K562 (cell line): ENCODE data around the gene F13A1.

Experiments
- CEBPG ChIP-seq, 3 experiments: fragments of 200-800 bp in 1 of 3; sonication (Bioruptor generic) in 1 of 3; sonication (generic) in 1 of 3; formaldehyde crosslinking in 1 of 3; IDR thresholded peaks in 2 of 3; conservative IDR thresholded peaks in 1 of 3; 2 replicates each; pipeline versions ENCODE4 v1.6.1 to v1.8.0; 2016 to 2022; ENCODE audit warnings: missing compliant biosample characterization in 2 of 3, missing genetic modification characterization in 2 of 3, mild to moderate bottlenecking in 1 of 3, missing genetic modification reagents in 1 of 3
- POLR3G ChIP-seq: IDR thresholded peaks from 2 replicates; pipeline ENCODE4 v1.6.1; 2011; ENCODE audit not compliant: insufficient read length, insufficient replicate concordance; ENCODE audit errors: extremely low read depth

DNA sequence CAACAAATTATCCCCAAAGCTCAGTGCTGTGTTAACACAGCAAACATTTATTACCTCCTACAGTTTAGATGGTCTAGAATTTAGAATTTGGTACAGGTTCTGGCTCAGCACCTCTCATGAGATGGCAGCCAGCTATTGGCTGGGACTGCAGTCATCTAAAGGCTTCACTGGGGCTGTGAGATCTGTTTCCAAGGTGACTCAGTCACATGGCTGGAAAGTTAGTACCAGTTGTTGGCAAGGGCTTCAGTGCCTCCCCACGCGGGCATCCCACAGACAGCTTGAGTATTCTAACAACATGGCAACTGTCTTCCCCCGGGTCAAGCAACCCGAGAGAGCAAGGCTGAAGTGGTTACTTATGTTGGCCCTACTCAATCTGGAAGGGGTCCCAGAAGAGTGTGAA lies 44.8 kb upstream of the F13A1 start:
- TF ChIP-seq POLR3G (no peak), CEBPG (CRISPR knock-in tag; IDR thresholded peaks at IDR 0.05) (no peak), CEBPG (tag; conservative IDR thresholded peaks at IDR 0.05 in 1 of 2, IDR thresholded peaks at IDR 0.05 in 1 of 2) (no peak)
